Tibial nerve (tissue), 3 donors: Measurements from ENCODE around the gene CNEP1R1.

ENCODE experiments used
- POLR2A ChIP-seq, 2 donors: fragments of 450-650 bp; IDR thresholded peaks; one replicate each; pipeline ENCODE4 v1.6.1; 2017; ENCODE audit warnings: antibody characterized with exemption in 2 of 2, mild to moderate bottlenecking in 2 of 2, moderate library complexity in 2 of 2
- TF ChIP-seq, protein P1 (sequence below), 5 experiments: fragments of 200-600 bp in 3 of 5; fragments of 450-650 bp in 2 of 5; sonication (generic) in 3 of 5; IDR thresholded peaks; one replicate each; pipeline ENCODE4 v1.5.1; 2016 to 2019; ENCODE audit warnings: antibody characterized with exemption in 5 of 5, mild to moderate bottlenecking in 3 of 5, moderate library complexity in 2 of 5

DNA sequence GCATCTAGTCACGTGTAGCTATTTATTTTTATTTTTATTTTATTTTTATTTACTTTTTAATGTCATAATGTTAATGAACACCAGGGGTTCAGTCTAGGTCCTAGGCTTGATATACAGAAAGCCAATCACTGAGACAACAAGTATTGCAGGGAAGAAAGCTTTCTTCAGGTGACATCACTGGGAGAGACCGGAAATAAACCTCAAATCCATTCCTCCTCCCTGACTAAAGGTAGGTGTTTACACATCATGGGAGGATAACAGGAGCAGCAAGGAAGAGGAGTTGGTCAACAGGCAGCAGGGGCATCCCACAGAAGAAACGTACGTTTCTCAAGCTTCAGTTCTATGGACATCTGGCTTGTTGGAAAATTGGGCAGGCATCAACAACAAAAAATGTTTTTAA is 31.2 kb downstream of the CNEP1R1 start:
- TF ChIP-seq, protein P1, sequence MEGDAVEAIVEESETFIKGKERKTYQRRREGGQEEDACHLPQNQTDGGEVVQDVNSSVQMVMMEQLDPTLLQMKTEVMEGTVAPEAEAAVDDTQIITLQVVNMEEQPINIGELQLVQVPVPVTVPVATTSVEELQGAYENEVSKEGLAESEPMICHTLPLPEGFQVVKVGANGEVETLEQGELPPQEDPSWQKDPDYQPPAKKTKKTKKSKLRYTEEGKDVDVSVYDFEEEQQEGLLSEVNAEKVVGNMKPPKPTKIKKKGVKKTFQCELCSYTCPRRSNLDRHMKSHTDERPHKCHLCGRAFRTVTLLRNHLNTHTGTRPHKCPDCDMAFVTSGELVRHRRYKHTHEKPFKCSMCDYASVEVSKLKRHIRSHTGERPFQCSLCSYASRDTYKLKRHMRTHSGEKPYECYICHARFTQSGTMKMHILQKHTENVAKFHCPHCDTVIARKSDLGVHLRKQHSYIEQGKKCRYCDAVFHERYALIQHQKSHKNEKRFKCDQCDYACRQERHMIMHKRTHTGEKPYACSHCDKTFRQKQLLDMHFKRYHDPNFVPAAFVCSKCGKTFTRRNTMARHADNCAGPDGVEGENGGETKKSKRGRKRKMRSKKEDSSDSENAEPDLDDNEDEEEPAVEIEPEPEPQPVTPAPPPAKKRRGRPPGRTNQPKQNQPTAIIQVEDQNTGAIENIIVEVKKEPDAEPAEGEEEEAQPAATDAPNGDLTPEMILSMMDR (IDR thresholded peaks at IDR 0.05) = no peak
- TF ChIP-seq POLR2A (IDR thresholded peaks at IDR 0.05) = no peak
